Kidney (tissue), 14 donors: Measurements from ENCODE around the gene PDGFD. TPM values are rescaled to one million over a fixed set of nuclear protein-coding genes. Genes with fewer than 3 reads are reported as not detected.

Experiments
- DNase-seq, 5 donors: peaks; one replicate each; pipeline ENCODE4 v3.0.0-alpha.2; 2013 to 2020
- FAIRE-seq: peaks from 2 replicates; lab custom pipeline; 2012; peaks lifted over from hg19 to GRCh38; lab: Jason Lieb, UNC
- H3K27ac ChIP-seq, 2 donors: one replicate each; pipeline ENCODE4 v1.7.0; 2013; ENCODE audit warnings: low read depth in 2 of 2, low read length in 2 of 2, inconsistent platforms in 1 of 2
- H3K27me3 ChIP-seq: one replicate; pipeline ENCODE4 v1.7.1; 2013; ENCODE audit warnings: low read length, inconsistent platforms; ENCODE audit not compliant: control insufficient read depth, insufficient read depth
- H3K36me3 ChIP-seq, 3 donors: one replicate each; pipeline versions ENCODE4 v1.7.0 to v1.7.1; 2013; ENCODE audit warnings: low read length in 3 of 3, control low read depth in 1 of 3, inconsistent platforms in 1 of 3; ENCODE audit not compliant: insufficient read depth in 3 of 3, control insufficient read depth in 2 of 3
- H3K4me1 ChIP-seq, 3 donors: one replicate each; pipeline versions ENCODE4 v1.7.0 to v1.7.1; 2013; ENCODE audit warnings: low read length in 3 of 3, inconsistent platforms in 1 of 3, low read depth in 1 of 3; ENCODE audit not compliant: control insufficient read depth in 2 of 3, insufficient read depth in 2 of 3
- H3K4me3 ChIP-seq, 3 donors: one replicate each; pipeline versions ENCODE4 v1.7.0 to v1.8.1; 2013; ENCODE audit warnings: low read length in 3 of 3, control low read depth in 1 of 3, inconsistent platforms in 1 of 3
- H3K9ac ChIP-seq, 3 donors: one replicate each; pipeline versions ENCODE4 v1.7.0 to v1.7.1; 2013; ENCODE audit warnings: low read length in 3 of 3, control low read depth in 1 of 3, inconsistent platforms in 1 of 3
- H3K9me3 ChIP-seq, 3 donors: one replicate each; pipeline versions ENCODE4 v1.7.0 to v1.7.1; 2013; ENCODE audit warnings: low read length in 3 of 3, control low read depth in 1 of 3, inconsistent platforms in 1 of 3; ENCODE audit not compliant: control insufficient read depth in 2 of 3, insufficient read depth in 1 of 3
- intact Hi-C: fragments of 100-400 bp; cut with DNase I; formaldehyde crosslinking; loops from one replicate; pipeline ENCODE4 v1.11.1; 2022
- polyA plus RNA-seq: library from polyadenylated mRNA; stranded (reverse); fragments of 350-450 nt; fragmentation: Illumina TruSeq; extraction: RNeasy Lipid Tissue Mini Kit (QIAGEN cat#74804); gene quantifications from one replicate; pipeline ENCODE4 v1.2.3, GENCODE V29; 2014; ENCODE audit warnings: low read depth, low replicate concordance; ENCODE audit not compliant: insufficient read depth
- total RNA-seq: library from RNA; stranded (reverse); fragmentation: NEBNext Ultra II Directional; extraction: Animal tissue kit (Norgen Biotek cat#: 25700); gene quantifications from one replicate; pipeline ENCODE4 v1.2.1, GENCODE V29; 2021
- TF ChIP-seq, protein P1 (sequence below): IDR thresholded peaks from 3 replicates; pipeline ENCODE4 v1.5.1; 2012; ENCODE audit warnings: mild to moderate bottlenecking, moderate library complexity, borderline replicate concordance; ENCODE audit not compliant: insufficient read depth; ENCODE audit errors: extremely low read depth
- donor health status: control.
- donor health status: control.
- donor health status: control.
- donor health status: control.
- donor health status: control.
- donor health status: DM: yes; HTN: yes; CAD: no.
- donor health status: Normal renal cell carcinoma (clear cell type).

The PDGFD gene
- total and polyA plus RNA-seq, 2 donors from 2014 or later: 5.3 to 12.2 TPM

DNA sequence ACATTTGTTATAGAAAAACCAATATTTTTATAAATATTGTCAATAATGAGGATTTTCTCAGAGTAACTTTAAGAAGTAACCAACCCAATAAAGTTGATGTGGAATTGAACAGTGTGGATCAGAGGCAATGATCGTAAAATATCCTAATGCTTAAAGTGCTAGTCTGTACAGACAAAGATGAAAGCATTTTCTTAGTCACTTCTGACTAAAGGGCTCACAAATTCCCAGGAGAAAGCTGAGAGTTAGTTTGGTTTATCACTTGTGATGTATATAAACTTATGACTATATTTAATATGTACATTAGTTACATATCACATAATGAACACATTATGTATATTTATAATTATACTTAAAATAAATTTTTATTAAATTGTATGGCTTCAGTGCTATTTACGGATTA, 152.9 kb downstream of the PDGFD start:
- H3K27ac ChIP-seq: no peak overlapping the region
- H3K9ac ChIP-seq: no peak overlapping the region
- H3K36me3 ChIP-seq: no peaks in the 10 kb centered on the region
- no peaks in the 10 kb centered on the region for H3K9me3 ChIP-seq
- peak; percentile 41 for FAIRE-seq
- DNase-seq: no peak
- H3K4me1 ChIP-seq: no peaks in the 10 kb centered on the region
- TF ChIP-seq, protein P1, sequence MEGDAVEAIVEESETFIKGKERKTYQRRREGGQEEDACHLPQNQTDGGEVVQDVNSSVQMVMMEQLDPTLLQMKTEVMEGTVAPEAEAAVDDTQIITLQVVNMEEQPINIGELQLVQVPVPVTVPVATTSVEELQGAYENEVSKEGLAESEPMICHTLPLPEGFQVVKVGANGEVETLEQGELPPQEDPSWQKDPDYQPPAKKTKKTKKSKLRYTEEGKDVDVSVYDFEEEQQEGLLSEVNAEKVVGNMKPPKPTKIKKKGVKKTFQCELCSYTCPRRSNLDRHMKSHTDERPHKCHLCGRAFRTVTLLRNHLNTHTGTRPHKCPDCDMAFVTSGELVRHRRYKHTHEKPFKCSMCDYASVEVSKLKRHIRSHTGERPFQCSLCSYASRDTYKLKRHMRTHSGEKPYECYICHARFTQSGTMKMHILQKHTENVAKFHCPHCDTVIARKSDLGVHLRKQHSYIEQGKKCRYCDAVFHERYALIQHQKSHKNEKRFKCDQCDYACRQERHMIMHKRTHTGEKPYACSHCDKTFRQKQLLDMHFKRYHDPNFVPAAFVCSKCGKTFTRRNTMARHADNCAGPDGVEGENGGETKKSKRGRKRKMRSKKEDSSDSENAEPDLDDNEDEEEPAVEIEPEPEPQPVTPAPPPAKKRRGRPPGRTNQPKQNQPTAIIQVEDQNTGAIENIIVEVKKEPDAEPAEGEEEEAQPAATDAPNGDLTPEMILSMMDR: no peak
- intact Hi-C loops: no loop called here
- H3K27me3 ChIP-seq: no peaks in the 10 kb centered on the region
- no peak overlapping the region for H3K4me3 ChIP-seq

DNA sequence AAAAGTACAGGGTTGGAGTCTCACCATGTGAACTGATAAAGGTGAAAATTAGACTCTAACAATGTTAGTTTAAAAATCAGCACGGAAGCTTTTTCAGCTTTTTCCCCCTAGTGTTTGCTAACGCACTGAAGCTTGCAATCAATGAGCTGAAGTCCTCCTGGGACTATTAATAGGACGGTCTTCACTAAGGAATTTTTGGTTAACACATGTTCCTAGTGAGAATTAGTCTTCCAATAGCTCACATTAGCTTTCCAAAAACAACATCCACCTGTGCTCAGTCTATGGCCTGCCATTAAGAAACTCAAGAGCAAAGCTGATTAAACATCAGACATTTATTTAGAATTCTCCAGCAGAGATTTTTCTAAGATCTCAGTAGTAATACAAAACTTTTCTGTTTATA, 154.2 kb downstream of the PDGFD start:
- H3K4me1 ChIP-seq: no peaks in the 10 kb centered on the region
- TF ChIP-seq, protein P1: no peak
- no peaks in the 10 kb centered on the region for H3K36me3 ChIP-seq
- H3K9ac ChIP-seq: no peak overlapping the region
- DNase-seq: no peak
- no peaks in the 10 kb centered on the region for H3K27me3 ChIP-seq
- H3K27ac ChIP-seq: no peak overlapping the region
- intact Hi-C loops: no loop called here
- no peak overlapping the region for H3K4me3 ChIP-seq
- no peak for FAIRE-seq
- H3K9me3 ChIP-seq: no peaks in the 10 kb centered on the region

DNA sequence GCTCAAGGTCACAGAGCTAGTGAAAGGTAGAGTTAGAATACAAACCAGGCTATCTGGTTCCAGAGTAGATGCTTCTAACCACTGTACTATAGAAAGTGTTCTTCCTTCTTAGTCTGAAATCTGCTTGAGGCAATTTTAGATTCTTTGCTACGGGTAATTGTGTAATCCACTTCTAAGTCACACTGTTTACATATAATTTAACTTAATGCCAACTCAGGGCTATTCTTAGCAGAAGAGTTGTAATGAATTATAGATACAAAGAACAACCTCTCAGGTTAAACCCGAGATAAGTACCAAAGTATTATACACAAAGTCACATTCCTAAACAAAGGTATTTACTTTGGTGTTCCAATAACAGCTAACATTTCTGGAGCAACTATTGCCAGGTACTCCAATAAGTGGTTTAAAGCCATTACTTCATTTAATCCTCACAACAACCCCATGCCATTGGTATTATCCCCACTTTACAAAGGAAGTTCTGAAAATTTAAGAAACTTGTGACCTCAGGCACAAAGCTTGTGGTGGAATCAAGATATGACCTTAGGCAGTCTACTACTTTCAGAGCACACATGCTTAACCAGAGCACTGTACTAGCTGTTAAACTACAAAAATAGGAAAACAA, 158.6 kb downstream of the PDGFD start:
- H3K27me3 ChIP-seq: no peaks in the 10 kb centered on the region
- intact Hi-C loops: no loop called here
- H3K9ac ChIP-seq: no peak overlapping the region
- FAIRE-seq (no peak), DNase-seq (no peak)
- TF ChIP-seq, protein P1: no peak
- H3K4me1 ChIP-seq: no peaks in the 10 kb centered on the region
- H3K36me3 ChIP-seq: no peaks in the 10 kb centered on the region
- no peak overlapping the region for H3K27ac ChIP-seq
- H3K9me3 ChIP-seq: no peaks in the 10 kb centered on the region
- no peak overlapping the region for H3K4me3 ChIP-seq

DNA sequence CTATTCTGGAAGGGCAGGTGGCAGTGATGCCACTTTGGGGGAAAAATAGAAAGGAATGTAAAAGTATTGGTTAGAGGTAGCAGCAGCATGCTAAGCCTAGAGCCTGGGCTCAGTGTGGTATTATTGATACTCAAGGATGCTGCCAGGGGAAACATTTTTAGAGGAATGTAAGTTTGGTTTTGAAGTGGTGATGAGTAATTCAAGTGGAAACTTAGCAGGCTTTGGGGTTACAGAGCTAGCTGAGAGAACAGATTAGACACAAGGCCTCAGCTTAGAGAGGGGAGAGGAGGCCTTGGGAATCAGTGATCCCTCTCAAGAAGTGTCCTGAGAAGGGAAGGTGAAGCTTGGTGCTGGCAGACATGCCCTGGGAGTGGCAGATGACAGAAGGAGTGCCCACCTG, 160.5 kb downstream of the PDGFD start:
- no peaks in the 10 kb centered on the region for H3K36me3 ChIP-seq
- intact Hi-C loops: no loop called here

More for the DNA sequence above, 160.5 kb downstream of the PDGFD start:
- Histone ChIP-seq H3K27ac (no peak overlapping the region), H3K4me1 (no peaks in the 10 kb centered on the region), H3K4me3 (no peak overlapping the region), H3K9ac (no peak overlapping the region), H3K27me3 (no peaks in the 10 kb centered on the region), H3K9me3 (no peaks in the 10 kb centered on the region)
- no peak for FAIRE-seq
- TF ChIP-seq, protein P1: no peak
- no peak for DNase-seq
